DMS153 treated with DMSO at 0.1 percent for 48 hours (cell line): ENCODE data around the gene CD82.
A peak's percentile ranks its signal among the peaks of the same experiment; 100 is the strongest.

Source experiments
- DNase-seq: peaks from one replicate; lab custom pipeline; 2025; ENCODE audit not compliant: unreplicated experiment; lab: John Stamatoyannopoulos, UW

The CD82 gene

GRCh38 chr11:44565211-44565952 is at the start of gene CD82:
TSS of gene CD82 (plus strand) at chr11:44565663. CDS start at chr11:44594663, 29,000 bp downstream.
- peak; percentile 98 for DNase-seq

- DNase-seq = no peak
These were observed 48.6 kb upstream of the CD82 start for GRCh38 chr11:44516688-44517507.

GRCh38 chr11:44517541-44517940 is 47.9 kb upstream of the CD82 start:
- DNase-seq = no peak

GRCh38 chr11:44518968-44519550 is 46.4 kb upstream of the CD82 start:
- DNase-seq = no peak

GRCh38 chr11:44519989-44520737 is 45.3 kb upstream of the CD82 start:
- no peak for DNase-seq

- no peak for DNase-seq
These were observed 44.3 kb upstream of the CD82 start for GRCh38 chr11:44521148-44521547.

GRCh38 chr11:44522294-44522693 is 43.2 kb upstream of the CD82 start:
- no peak for DNase-seq

- no peak for DNase-seq
These were observed 41.1 kb upstream of the CD82 start for GRCh38 chr11:44524346-44524745.

GRCh38 chr11:44524751-44525201 is 40.7 kb upstream of the CD82 start:
- DNase-seq = no peak

GRCh38 chr11:44525473-44526252 is 39.8 kb upstream of the CD82 start:
- no peak for DNase-seq

GRCh38 chr11:44526438-44526837 is 39.0 kb upstream of the CD82 start:
- no peak for DNase-seq

GRCh38 chr11:44527476-44527875 is 38.0 kb upstream of the CD82 start:
- DNase-seq = no peak

- no peak for DNase-seq
These were observed 37.4 kb upstream of the CD82 start for GRCh38 chr11:44528103-44528502.

GRCh38 chr11:44528581-44528980 is 36.9 kb upstream of the CD82 start:
- no peak for DNase-seq

- DNase-seq = no peak
These were observed 35.5 kb upstream of the CD82 start for GRCh38 chr11:44529895-44530412.

- DNase-seq = no peak
These were observed 34.9 kb upstream of the CD82 start for GRCh38 chr11:44530413-44531115.

- DNase-seq = no peak
These were observed 34.4 kb upstream of the CD82 start for GRCh38 chr11:44531116-44531504.

GRCh38 chr11:44531636-44532035 is 33.8 kb upstream of the CD82 start:
- DNase-seq = no peak

- DNase-seq = no peak
These were observed 32.7 kb upstream of the CD82 start for GRCh38 chr11:44532809-44533208.
